SK-N-SH (cell line): ENCODE results near the gene PRKACA.

Experiments
- CTCF ChIP-seq: fragments of 200-600 bp; sonication (generic); IDR thresholded peaks from 2 replicates; pipeline ENCODE4 v1.6.1; 2017; ENCODE audit warnings: antibody characterized with exemption, mild to moderate bottlenecking, moderate library complexity
- GATA2 ChIP-seq: sonication (generic); formaldehyde crosslinking; IDR thresholded peaks from 2 replicates; pipeline ENCODE4 v1.5.0; 2020; ENCODE audit warnings: mild to moderate bottlenecking, missing genetic modification reagents
- TAF1 ChIP-seq: IDR thresholded peaks from 2 replicates; pipeline ENCODE4 v1.6.1; 2012; ENCODE audit warnings: low read depth, mild to moderate bottlenecking, low read length, moderate library complexity, borderline replicate concordance

- TF ChIP-seq CTCF = no peak
- TF ChIP-seq TAF1 = no peak
- TF ChIP-seq GATA2 (CRISPR knock-in tag) = no peak
Measured at GRCh38 chr19:14081797-14082674, 35.5 kb downstream of the PRKACA start.
